Measurements from ENCODE around the gene KCNAB2.

DNA sequence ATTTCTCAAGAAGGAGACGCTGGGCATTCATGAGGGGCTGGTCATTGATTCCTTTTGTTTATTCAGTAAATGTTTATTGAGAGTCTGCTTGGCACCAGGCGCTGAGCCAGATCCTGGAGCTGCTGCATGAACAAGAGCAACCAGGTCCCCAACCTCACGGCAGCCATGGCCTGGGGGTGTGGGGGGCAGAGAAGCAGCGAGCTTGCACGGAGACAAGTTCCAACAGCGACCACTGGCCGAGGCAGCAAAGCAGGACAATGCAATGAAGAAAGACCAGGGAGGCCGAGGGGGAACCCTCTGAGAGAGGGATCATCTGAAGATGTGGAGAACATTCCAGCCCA lies 7.5 kb downstream of the KCNAB2 start:
- TF ChIP-seq, protein P1, sequence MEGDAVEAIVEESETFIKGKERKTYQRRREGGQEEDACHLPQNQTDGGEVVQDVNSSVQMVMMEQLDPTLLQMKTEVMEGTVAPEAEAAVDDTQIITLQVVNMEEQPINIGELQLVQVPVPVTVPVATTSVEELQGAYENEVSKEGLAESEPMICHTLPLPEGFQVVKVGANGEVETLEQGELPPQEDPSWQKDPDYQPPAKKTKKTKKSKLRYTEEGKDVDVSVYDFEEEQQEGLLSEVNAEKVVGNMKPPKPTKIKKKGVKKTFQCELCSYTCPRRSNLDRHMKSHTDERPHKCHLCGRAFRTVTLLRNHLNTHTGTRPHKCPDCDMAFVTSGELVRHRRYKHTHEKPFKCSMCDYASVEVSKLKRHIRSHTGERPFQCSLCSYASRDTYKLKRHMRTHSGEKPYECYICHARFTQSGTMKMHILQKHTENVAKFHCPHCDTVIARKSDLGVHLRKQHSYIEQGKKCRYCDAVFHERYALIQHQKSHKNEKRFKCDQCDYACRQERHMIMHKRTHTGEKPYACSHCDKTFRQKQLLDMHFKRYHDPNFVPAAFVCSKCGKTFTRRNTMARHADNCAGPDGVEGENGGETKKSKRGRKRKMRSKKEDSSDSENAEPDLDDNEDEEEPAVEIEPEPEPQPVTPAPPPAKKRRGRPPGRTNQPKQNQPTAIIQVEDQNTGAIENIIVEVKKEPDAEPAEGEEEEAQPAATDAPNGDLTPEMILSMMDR (IDR thresholded peaks at IDR 0.05; ENCODE audit: low read depth, low read length): no peak; the same call in 1 of the 2 replicates
- no peak for TF ChIP-seq EZH2phosphoT487 (IDR thresholded peaks at IDR 0.05; ENCODE audit: low read depth)

All from OCI-LY3 (cell line).